NB4 (cell line): ENCODE results near the gene SMIM35.
A peak's percentile ranks its signal among the peaks of the same experiment; 100 is the strongest.

Source experiments
- DNase-seq: peaks from one replicate; pipeline ENCODE4 v3.0.0; 2010; ENCODE audit warnings: low read depth
- H3K4me3 ChIP-seq: one replicate; pipeline ENCODE4 v1.5.1; 2011; ENCODE audit warnings: mild to moderate bottlenecking, low read depth, low read length, moderate library complexity
- MAX ChIP-seq: IDR thresholded peaks from 2 replicates; pipeline ENCODE4 v1.6.1; 2011; ENCODE audit warnings: low read depth, low read length
- MYC ChIP-seq: IDR thresholded peaks from 2 replicates; pipeline ENCODE4 v1.6.1; 2011; ENCODE audit warnings: low read depth, low read length
- POLR2A ChIP-seq: IDR thresholded peaks from 2 replicates; pipeline ENCODE4 v1.6.1; 2011; ENCODE audit warnings: mild to moderate bottlenecking; ENCODE audit not compliant: insufficient read length; ENCODE audit errors: extremely low read depth
- TF ChIP-seq, protein P1 (sequence below): IDR thresholded peaks from one replicate; pipeline ENCODE4 v1.5.1; 2012; ENCODE audit warnings: low read depth, low read length

The SMIM35 gene

GRCh38 chr11:118095493-118095892, 8.7 kb upstream of the SMIM35 start:
- TF ChIP-seq MAX: no peak
- no peak for DNase-seq

DNA sequence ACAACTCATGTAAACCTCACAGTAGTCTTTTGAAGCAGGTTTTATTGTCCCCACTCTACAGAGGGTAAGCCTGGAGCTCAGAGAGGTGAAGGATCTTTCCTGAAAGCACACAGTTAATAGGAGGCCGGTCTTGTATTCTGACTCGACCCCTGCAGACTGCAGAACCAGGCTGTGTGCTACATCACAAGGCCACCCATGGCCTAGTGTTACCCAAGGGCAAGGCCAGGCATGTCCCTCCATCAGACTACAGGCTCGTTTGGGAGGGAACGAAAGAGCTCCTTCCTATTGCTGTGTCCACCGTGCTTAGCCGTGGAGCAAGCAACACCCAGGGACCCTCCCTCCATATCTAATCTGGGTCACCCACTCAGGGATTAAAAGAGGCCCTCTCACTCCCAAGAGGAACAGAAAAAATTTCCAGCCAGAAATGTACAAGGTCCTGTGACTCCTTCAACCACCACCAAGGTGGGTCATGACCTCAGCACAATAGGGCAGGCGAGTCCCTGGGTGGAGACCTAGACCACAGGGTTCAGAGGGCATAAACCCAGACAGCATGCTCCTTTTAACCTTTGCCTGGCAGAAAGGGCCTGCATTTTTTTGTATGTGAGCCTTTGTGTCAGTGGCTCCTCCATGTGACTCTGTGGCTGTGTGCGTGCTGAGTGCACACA, 6.3 kb upstream of the SMIM35 start:
- no peak for DNase-seq
- no peak overlapping the region for H3K4me3 ChIP-seq
- no peak for TF ChIP-seq MAX
- TF ChIP-seq, protein P1, sequence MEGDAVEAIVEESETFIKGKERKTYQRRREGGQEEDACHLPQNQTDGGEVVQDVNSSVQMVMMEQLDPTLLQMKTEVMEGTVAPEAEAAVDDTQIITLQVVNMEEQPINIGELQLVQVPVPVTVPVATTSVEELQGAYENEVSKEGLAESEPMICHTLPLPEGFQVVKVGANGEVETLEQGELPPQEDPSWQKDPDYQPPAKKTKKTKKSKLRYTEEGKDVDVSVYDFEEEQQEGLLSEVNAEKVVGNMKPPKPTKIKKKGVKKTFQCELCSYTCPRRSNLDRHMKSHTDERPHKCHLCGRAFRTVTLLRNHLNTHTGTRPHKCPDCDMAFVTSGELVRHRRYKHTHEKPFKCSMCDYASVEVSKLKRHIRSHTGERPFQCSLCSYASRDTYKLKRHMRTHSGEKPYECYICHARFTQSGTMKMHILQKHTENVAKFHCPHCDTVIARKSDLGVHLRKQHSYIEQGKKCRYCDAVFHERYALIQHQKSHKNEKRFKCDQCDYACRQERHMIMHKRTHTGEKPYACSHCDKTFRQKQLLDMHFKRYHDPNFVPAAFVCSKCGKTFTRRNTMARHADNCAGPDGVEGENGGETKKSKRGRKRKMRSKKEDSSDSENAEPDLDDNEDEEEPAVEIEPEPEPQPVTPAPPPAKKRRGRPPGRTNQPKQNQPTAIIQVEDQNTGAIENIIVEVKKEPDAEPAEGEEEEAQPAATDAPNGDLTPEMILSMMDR: no peak
- TF ChIP-seq MYC: no peak
- no peak for TF ChIP-seq POLR2A

More at GRCh38 chr11:118095493-118095892, 8.7 kb upstream of the SMIM35 start:
- no peak overlapping the region for H3K4me3 ChIP-seq

DNA sequence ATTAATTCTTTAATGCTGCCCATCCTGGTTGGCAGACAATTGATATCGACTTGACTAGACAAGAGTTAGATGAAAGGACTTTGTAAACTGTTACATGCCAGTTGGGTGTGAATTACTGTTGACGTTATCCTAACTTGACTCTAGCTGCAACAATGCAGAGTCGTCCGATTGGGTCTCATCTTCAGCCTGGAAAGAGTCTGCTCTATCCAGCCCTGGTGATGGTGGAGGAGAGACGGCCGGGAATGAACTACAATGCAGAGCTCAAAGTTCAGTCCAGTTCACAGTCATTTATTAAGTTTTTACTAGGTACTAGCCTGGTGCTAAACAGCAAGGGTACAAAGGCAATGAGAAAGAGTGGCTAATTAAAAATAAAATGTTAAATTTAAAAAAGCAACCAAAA, 4.9 kb upstream of the SMIM35 start:
- TF ChIP-seq, protein P1: no peak
- TF ChIP-seq POLR2A (no peak), MYC (no peak), MAX (no peak)
- H3K4me3 ChIP-seq: no peak overlapping the region
- no peak for DNase-seq

GRCh38 chr11:118090545-118091162, 3.9 kb upstream of the SMIM35 start:
- TF ChIP-seq POLR2A: no peak
- no peak overlapping the region for H3K4me3 ChIP-seq
- no peak for DNase-seq

- DNase-seq: peak; percentile 92
- TF ChIP-seq MYC (peak; percentile 82; the same call in 1 of the 2 replicates), MAX (peak; percentile 93), POLR2A (no peak)
- H3K4me3 ChIP-seq: no peak overlapping the region
These were observed 1.8 kb upstream of the SMIM35 start for GRCh38 chr11:118088531-118088930.

- H3K4me3 ChIP-seq: no peak overlapping the region
- TF ChIP-seq MAX (no peak), MYC (no peak), POLR2A (no peak)
- TF ChIP-seq, protein P1: no peak
- no peak for DNase-seq
These were observed 1.2 kb upstream of the SMIM35 start for GRCh38 chr11:118087931-118088330.

- TF ChIP-seq, protein P1: no peak
- no peak for DNase-seq
- H3K4me3 ChIP-seq: no peak overlapping the region
These were observed 2.1 kb downstream of the SMIM35 start for GRCh38 chr11:118084656-118085055.
